AG09309 (cell line): ENCODE measurements around the gene CUBN.

Experiments used
- DNase-seq: peaks from one replicate; pipeline ENCODE4 v3.0.0-alpha.2; 2010; ENCODE audit warnings: low read depth
- H3K4me3 ChIP-seq: 2 replicates; pipeline ENCODE4 v1.5.1; 2011; ENCODE audit warnings: mild to moderate bottlenecking, low read depth, low read length, moderate library complexity; ENCODE audit not compliant: control insufficient read depth
- TF ChIP-seq, protein P1 (sequence below): IDR thresholded peaks from 2 replicates; pipeline ENCODE4 v1.5.1; 2011; ENCODE audit warnings: mild to moderate bottlenecking, low read depth, low read length, inconsistent platforms; ENCODE audit not compliant: insufficient read depth, control insufficient read depth; ENCODE audit errors: missing control alignments

Gene CUBN

DNA sequence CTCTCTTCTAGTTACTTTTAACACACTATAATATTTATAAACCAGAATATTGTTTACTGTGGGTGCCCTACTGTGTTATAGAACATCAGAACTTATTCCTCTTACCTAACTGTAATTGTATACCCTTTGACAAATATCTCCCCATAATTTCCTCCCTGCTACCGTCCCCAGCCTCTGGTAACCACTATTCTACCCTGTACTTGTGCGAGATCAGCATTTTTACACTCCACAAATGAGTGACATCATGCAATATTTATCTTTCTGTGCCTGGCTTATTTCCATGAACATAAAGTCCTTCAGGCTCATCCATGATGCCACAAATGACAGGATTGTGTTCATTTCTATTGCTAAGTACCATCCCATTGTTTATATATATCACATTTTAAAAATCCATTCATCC, 172.6 kb downstream of the CUBN start:
- H3K4me3 ChIP-seq: no peak overlapping the region
- TF ChIP-seq, protein P1, sequence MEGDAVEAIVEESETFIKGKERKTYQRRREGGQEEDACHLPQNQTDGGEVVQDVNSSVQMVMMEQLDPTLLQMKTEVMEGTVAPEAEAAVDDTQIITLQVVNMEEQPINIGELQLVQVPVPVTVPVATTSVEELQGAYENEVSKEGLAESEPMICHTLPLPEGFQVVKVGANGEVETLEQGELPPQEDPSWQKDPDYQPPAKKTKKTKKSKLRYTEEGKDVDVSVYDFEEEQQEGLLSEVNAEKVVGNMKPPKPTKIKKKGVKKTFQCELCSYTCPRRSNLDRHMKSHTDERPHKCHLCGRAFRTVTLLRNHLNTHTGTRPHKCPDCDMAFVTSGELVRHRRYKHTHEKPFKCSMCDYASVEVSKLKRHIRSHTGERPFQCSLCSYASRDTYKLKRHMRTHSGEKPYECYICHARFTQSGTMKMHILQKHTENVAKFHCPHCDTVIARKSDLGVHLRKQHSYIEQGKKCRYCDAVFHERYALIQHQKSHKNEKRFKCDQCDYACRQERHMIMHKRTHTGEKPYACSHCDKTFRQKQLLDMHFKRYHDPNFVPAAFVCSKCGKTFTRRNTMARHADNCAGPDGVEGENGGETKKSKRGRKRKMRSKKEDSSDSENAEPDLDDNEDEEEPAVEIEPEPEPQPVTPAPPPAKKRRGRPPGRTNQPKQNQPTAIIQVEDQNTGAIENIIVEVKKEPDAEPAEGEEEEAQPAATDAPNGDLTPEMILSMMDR: no peak
- DNase-seq: no peak

DNA sequence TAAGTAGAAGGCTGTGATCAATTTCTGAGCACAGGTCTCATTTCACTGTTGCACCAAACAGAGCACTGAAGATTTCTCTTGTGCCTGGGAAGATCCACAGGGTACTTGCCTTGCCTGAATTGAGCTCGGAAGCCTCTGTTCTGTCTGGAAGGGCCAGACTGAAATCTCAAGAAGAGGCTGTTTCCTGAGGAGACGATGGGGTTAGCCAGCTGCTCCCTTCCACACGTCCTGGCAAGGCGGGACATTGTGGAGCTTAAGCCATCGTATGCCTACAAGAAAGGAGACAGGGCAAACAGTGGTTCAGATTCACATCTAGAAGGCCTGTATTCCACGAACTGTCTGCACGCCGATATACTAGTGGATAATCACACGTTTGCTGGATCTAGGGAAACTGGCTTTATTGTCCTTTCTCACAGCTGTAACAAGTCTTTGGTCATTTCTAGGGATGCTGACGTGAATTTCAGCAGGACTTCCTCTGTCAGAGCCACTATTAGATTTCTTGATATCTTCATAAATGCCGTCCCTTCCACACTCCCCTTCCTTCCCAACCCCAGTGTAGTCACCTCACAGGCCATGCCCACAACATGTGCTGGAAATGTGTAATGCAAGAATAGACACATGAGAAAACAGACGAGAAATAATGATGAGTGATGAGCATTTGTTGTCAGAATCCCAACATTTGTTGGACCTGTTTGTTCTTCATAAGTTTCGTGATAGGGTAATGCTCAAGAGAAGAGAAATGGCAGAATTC, 175.2 kb downstream of the CUBN start:
- no peak overlapping the region for H3K4me3 ChIP-seq
- DNase-seq: no peak

DNA sequence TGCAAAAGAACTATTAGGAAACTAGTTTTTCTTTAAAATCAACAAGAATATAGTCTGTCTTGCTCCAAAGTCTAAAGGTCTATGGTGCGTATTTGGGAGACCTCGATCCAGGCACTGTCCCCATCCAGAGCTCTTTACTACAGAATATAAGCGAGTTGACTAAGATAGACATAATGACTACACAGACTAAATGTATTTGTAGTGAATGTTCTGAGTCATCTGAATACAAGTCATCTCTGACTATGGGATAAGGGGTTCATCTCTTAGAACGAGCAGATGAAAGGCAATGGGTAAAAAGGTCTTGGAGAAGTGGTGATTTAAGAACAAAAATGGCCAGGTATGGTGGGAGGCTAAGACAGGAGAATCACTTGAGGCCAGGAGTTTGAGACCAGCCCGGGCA, 176.3 kb downstream of the CUBN start:
- no peak for DNase-seq
- TF ChIP-seq, protein P1: no peak
- no peak overlapping the region for H3K4me3 ChIP-seq

More for the DNA sequence above, 175.2 kb downstream of the CUBN start:
- TF ChIP-seq, protein P1: no peak

DNA sequence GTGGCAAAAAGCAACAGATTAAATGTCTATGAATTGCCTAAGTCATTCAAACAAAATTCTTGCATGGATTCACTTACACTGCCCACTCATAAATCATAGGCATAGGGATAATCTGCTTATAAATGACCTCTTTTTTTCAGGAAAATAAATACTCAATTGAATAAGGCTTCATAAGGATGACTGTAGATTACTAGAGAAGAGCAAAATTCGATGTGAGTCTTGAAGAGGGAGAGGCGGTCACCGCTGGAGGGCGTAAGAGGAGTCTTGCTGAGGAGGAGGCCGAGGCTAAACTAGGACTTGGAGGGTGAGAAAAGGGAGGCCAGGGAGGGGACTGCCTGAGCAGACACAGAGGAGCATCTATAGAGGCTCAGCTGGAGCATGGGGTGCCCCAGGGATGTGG, 177.0 kb downstream of the CUBN start:
- TF ChIP-seq, protein P1: no peak
- no peak for DNase-seq
- no peak overlapping the region for H3K4me3 ChIP-seq

DNA sequence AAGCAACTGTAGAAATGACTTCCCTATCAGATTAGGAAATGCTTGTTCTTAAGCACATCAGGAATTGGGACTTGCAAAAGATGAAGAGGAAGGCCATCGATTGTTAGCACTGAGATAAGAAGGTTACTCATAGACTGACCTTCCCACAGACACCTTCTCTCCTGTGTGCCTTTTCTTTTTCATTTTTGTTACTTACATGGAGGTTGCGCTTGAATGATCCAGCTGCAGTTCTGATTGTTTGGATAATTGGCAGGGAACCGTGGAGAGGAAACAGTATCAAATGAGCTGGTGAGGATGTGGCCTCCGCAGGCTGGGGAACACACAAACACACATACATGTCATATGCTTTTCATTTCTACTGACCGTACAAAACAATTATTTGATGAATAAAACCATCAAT, 177.5 kb downstream of the CUBN start:
- TF ChIP-seq, protein P1: no peak
- no peak overlapping the region for H3K4me3 ChIP-seq
- DNase-seq: no peak

DNA sequence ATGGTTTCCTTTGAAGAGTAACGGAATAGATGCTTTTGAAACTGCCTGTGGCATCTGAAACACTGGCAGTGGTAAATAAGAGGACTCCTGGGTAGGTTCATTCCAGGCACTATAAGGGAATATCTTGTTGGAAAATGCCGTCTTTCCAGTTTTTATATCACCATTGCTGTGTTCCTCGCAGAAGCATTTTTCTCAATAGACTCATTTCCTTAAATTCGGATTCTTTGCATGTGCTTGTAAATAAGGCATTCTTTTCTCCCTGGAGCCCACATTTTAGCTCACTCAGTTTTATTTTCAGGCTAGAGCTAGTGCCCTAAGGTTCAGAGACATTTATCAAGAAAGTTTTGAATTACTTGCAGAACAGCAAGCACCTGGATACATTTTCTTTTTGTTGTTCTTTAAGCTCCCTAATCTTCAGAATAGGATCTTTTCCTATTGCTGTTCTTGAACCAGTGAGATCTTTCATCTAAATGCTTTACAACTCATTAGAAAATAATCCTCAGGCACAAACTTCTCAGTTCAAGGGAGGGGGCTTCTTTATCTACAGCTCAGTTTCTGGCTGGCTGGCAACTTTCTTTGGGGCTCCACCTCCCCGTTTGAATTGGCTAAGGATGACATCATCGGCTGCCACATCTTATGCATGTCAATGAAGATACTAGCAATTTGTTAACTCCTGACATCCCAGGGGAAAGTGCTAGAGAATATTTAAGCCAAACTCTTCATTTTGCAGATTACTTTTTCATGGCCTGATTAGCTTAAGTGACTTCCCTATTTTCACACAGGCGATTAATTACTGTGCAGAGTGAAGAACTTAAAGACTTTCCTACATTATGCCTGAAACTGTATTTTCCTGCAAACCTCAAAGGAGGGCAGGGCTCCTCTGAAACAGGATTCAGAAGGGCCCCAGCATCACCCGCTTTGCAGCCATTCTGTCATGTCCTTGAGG, 178.7 kb downstream of the CUBN start:
- TF ChIP-seq, protein P1: no peak
- no peak for DNase-seq
- H3K4me3 ChIP-seq: no peak overlapping the region
